Smooth muscle cell (in vitro differentiated cells): ENCODE data around the gene GRP. TPM values are rescaled to one million over a fixed set of nuclear protein-coding genes. Genes with fewer than 3 reads are reported as not detected.
A peak's percentile ranks its signal among the peaks of the same experiment; 100 is the strongest.

ENCODE experiments used
- DNase-seq: peaks from one replicate; lab custom pipeline; 2025; ENCODE audit not compliant: unreplicated experiment; lab: John Stamatoyannopoulos, UW
- H2AFZ ChIP-seq: fragments of 200-600 bp; sonication (generic); 2 replicates; pipeline ENCODE4 v1.6.0; 2016; ENCODE audit warnings: antibody characterized with exemption, low read depth, mild to moderate bottlenecking
- H3F3A ChIP-seq: fragments of 200-600 bp; sonication (generic); 2 replicates; pipeline ENCODE4 v1.6.0; 2017; ENCODE audit warnings: antibody characterized with exemption, low read depth
- H3K27ac ChIP-seq: fragments of 200-600 bp; sonication (generic); 2 replicates; pipeline ENCODE4 v1.5.1; 2016; ENCODE audit warnings: low read depth, mild to moderate bottlenecking
- H3K27me3 ChIP-seq: fragments of 200-600 bp; sonication (generic); 2 replicates; pipeline ENCODE4 v1.6.1; 2016; ENCODE audit warnings: low read depth, mild to moderate bottlenecking
- H3K36me3 ChIP-seq: fragments of 200-600 bp; sonication (generic); 2 replicates; pipeline ENCODE4 v1.5.1; 2016; ENCODE audit warnings: low read depth
- H3K4me1 ChIP-seq: fragments of 200-600 bp; sonication (generic); 2 replicates; pipeline ENCODE4 v1.5.1; 2016; ENCODE audit warnings: low read depth
- H3K4me2 ChIP-seq: fragments of 200-600 bp; sonication (generic); 2 replicates; pipeline ENCODE4 v1.6.0; 2016; ENCODE audit warnings: mild to moderate bottlenecking
- H3K4me3 ChIP-seq: fragments of 200-600 bp; sonication (generic); 2 replicates; pipeline ENCODE4 v1.5.1; 2016; ENCODE audit warnings: mild to moderate bottlenecking
- H3K79me2 ChIP-seq: fragments of 200-600 bp; sonication (generic); 2 replicates; pipeline ENCODE4 v1.6.0; 2016; ENCODE audit warnings: low read depth, mild to moderate bottlenecking
- H3K9ac ChIP-seq: fragments of 200-600 bp; sonication (generic); 2 replicates; pipeline ENCODE4 v1.6.0; 2016; ENCODE audit warnings: low read depth
- H3K9me3 ChIP-seq: fragments of 200-600 bp; sonication (generic); replicated peaks from 2 replicates; pipeline ENCODE4 v1.5.1; 2016; ENCODE audit warnings: low read depth
- H4K20me1 ChIP-seq: fragments of 200-600 bp; sonication (generic); 2 replicates; pipeline ENCODE4 v1.6.0; 2016; ENCODE audit warnings: low read depth
- WGBS: methylation state at CpG from one replicate; pipeline ENCODE4 v1.1.7; 2016; ENCODE audit warnings: low lambda C conversion rate; 5-methylcytosine and 5-hydroxymethylcytosine counted together
- polyA plus RNA-seq: library from polyadenylated mRNA; unstranded; fragments of >200 nt; fragmentation: Nextera tagmentation; extraction: Ambion mirVana; gene quantifications from 2 replicates; pipeline ENCODE4 v1.2.1, GENCODE V29; 2016
- total RNA-seq: library from RNA; depleted of rRNA; stranded (reverse); fragments of >200 nt; gene quantifications from 2 replicates; pipeline ENCODE4 v1.2.3, GENCODE V29; 2014
- TF ChIP-seq, protein P1 (sequence below): fragments of 200-600 bp; sonication (generic); IDR thresholded peaks from 2 replicates; pipeline ENCODE4 v1.5.1; 2017; ENCODE audit warnings: borderline replicate concordance, mild to moderate bottlenecking, antibody characterized with exemption; ENCODE audit not compliant: insufficient read depth, poor library complexity, severe bottlenecking

GRP gene
- total RNA-seq (not detected in 2 replicates), polyA plus RNA-seq (1.0 and 1.4 TPM in 2 replicates)

DNA sequence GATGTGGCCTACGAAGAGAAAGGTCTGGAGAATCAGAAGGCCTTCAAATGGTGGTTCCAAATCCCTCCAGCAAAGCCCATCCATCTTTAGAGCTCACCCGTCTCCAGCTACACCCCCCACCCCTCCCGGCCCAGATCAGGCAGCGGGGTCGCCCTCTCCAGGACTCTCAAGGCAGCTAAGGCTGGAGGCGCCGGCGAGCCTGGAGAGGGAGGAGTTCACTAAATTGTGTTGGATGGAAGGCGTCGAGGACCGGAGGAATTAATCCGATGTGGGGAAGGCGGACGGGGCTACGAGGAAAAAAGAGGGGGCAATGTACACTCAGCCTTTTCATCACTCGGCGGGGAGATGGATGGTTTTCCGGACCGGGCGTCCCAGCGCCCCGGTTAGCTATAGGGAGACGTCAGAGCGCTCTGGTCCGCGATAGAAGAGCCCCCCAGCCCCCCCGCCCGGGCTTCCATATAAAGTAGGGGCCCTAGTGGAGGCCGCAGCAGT is at the start of gene GRP:
Gene GRP (plus strand): TSS at position 487 of the 492 bp plus-strand sequence. CDS start 108 bp downstream, outside the sequence.
- no peaks in the 10 kb centered on the region for H3K79me2 ChIP-seq
- H3K4me3 ChIP-seq = peak within 1 kb of the TSS; percentile 40
- H2AFZ ChIP-seq = peak within 1 kb of the TSS; percentile 69
- H3K4me2 ChIP-seq = peak within 1 kb of the TSS; percentile 85
- H3K36me3 ChIP-seq = no peaks in the 10 kb centered on the region
- H3F3A ChIP-seq = no peaks in the 10 kb centered on the region
- no peaks in the 10 kb centered on the region for H4K20me1 ChIP-seq
- DNase-seq = no peak
- H3K9me3 ChIP-seq = no peaks in the 10 kb centered on the region
- WGBS = 6% methylated on average over 22 of the region's 29 CpGs
- no peak within 1 kb of the TSS for H3K9ac ChIP-seq
- peaks cover 98% of the 10 kb centered on the region for H3K27me3 ChIP-seq
- peaks cover 13% of the 10 kb centered on the region for H3K4me1 ChIP-seq
- H3K27ac ChIP-seq = no peak within 1 kb of the TSS
- TF ChIP-seq, protein P1, sequence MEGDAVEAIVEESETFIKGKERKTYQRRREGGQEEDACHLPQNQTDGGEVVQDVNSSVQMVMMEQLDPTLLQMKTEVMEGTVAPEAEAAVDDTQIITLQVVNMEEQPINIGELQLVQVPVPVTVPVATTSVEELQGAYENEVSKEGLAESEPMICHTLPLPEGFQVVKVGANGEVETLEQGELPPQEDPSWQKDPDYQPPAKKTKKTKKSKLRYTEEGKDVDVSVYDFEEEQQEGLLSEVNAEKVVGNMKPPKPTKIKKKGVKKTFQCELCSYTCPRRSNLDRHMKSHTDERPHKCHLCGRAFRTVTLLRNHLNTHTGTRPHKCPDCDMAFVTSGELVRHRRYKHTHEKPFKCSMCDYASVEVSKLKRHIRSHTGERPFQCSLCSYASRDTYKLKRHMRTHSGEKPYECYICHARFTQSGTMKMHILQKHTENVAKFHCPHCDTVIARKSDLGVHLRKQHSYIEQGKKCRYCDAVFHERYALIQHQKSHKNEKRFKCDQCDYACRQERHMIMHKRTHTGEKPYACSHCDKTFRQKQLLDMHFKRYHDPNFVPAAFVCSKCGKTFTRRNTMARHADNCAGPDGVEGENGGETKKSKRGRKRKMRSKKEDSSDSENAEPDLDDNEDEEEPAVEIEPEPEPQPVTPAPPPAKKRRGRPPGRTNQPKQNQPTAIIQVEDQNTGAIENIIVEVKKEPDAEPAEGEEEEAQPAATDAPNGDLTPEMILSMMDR = no peak

DNA sequence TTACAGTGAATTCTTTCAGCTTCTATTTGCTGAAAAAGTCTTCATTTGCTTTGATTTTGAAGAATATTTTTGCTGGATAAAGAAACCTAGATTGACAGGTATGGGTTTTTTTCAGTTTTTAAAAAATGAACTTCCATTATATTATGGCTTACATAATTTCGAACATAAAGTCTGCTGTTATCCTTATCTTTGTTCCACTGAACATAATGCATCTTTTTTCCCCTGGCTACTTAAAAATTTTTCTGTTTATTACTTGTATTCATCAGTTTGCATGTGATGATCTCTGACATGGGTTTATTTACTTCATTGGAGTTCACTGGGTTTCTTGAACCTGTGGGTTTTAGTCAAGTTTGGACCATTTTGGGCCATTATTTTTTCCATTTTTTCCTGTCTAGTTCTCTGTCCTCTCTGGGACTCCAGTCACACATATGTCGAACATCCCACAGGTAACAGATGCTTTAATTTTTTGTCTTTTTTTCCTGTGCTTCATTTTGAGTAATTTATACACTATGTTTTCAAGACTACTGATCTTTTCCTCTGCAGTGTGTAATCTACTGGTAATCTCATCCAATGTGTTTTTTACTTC is 47.2 kb upstream of the GRP start:
- H3K27me3 ChIP-seq = no peaks in the 10 kb centered on the region
- TF ChIP-seq, protein P1 = no peak
- no peak for DNase-seq
- no peaks in the 10 kb centered on the region for H4K20me1 ChIP-seq
- H3K36me3 ChIP-seq = peaks cover 4% of the 10 kb centered on the region
- no peak overlapping the region for H2AFZ ChIP-seq
- H3K4me2 ChIP-seq = no peak overlapping the region
- H3K4me1 ChIP-seq = no peaks in the 10 kb centered on the region
- WGBS = 69% methylated on average over 2 of the region's 2 CpGs
- H3K79me2 ChIP-seq = no peaks in the 10 kb centered on the region
- no peaks in the 10 kb centered on the region for H3F3A ChIP-seq
- no peak overlapping the region for H3K27ac ChIP-seq
- peaks cover 3% of the 10 kb centered on the region for H3K9me3 ChIP-seq
- no peak overlapping the region for H3K9ac ChIP-seq
- H3K4me3 ChIP-seq = no peak overlapping the region

DNA sequence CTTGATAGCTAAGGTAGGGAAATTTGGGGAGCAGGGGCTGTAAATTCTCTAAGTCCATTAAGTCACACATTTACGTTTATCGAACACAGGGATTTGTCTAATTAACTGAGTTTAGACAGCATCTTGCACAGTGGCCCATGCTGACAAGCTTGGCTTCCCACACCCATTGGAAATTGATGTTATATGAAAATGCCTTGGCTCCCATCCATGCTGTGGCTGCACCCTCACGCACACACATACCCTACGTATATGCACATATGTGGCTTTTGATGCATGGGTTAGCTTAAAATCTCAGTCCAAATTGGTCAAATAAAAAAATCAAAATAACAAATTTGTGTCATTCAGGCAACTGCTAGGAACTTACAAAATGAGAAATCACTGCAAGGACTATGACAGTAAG is 42.5 kb upstream of the GRP start:
- Histone ChIP-seq H3K27me3 (no peaks in the 10 kb centered on the region), H3K27ac (no peak overlapping the region), H2AFZ (no peak overlapping the region), H3K4me2 (no peak overlapping the region), H4K20me1 (no peaks in the 10 kb centered on the region), H3K9ac (no peak overlapping the region), H3F3A (no peaks in the 10 kb centered on the region), H3K9me3 (peaks cover 3% of the 10 kb centered on the region), H3K4me3 (no peak overlapping the region), H3K4me1 (no peaks in the 10 kb centered on the region), H3K36me3 (no peaks in the 10 kb centered on the region), H3K79me2 (no peaks in the 10 kb centered on the region)
- no peak for DNase-seq
- 95% methylated on average over 4 of the region's 4 CpGs for WGBS
- TF ChIP-seq, protein P1 = no peak
